K562 (cell line): ENCODE measurements around the gene RHBG. TPM values are rescaled to one million over a fixed set of nuclear protein-coding genes. Genes with fewer than 3 reads are reported as not detected.

ENCODE experiments used
- GABPA ChIP-seq: fragments of 200-800 bp; sonication (Bioruptor generic); conservative IDR thresholded peaks from 2 replicates; pipeline ENCODE4 v1.6.1; 2016; ENCODE audit warnings: low read depth, missing genetic modification characterization, missing compliant biosample characterization
- REST ChIP-seq, 2 experiments: fragments of 450-650 bp; formaldehyde crosslinking in 1 of 2; IDR thresholded peaks; 2 replicates each; pipeline versions ENCODE4 v1.4.0 to v1.6.1; 2014 to 2020; ENCODE audit warnings: mild to moderate bottlenecking in 2 of 2, borderline replicate concordance in 1 of 2, low read depth in 1 of 2
- SMAD2 ChIP-seq: fragments of 150-350 bp; IDR thresholded peaks from 2 replicates; pipeline ENCODE4 v1.6.1; 2014; ENCODE audit warnings: low read depth, mild to moderate bottlenecking, low read length
- STAT5B ChIP-seq: fragments of 250-450 bp; sonication (Bioruptor Pico); IDR thresholded peaks from 2 replicates; pipeline ENCODE4 v1.8.0; 2021; ENCODE audit warnings: mild to moderate bottlenecking, inconsistent platforms
- polyA plus RNA-seq, 8 experiments: library from polyadenylated mRNA; depleted of rRNA in 4 of 8; stranded (reverse) in 5 of 8; unstranded in 3 of 8; fragments of >200 nt; fragmentation: Nextera tagmentation in 2 of 8; fragmentation: Illumina TruSeq in 1 of 8; extraction: Ambion mirVana in 2 of 8; extraction: Trizol in 1 of 8; gene quantifications; 2 replicates each; pipeline versions ENCODE4 v1.2.1 to v1.2.3, GENCODE V29; 2011 to 2014; ENCODE audit warnings: inconsistent platforms in 1 of 8, missing spikeins in 1 of 8
- total RNA-seq, 7 experiments: library from RNA; depleted of rRNA in 6 of 7; stranded (reverse); fragments of >200 nt in 6 of 7; fragmentation: Illumina TruSeq in 2 of 7; extraction: Trizol in 2 of 7; gene quantifications; 2 replicates each; pipeline versions ENCODE4 v1.2.1 to v1.2.3, GENCODE V29; 2011 to 2021; ENCODE audit warnings: low replicate concordance in 1 of 7

The RHBG gene
- total and polyA plus RNA-seq, 9 of the 15 experiments (the other 6 are each of a cell fraction or from before 2014, with no cell fraction given) = not detected

GRCh38 chr1:156372876-156373275 lies 3.9 kb downstream of the RHBG start (continued):
- TF ChIP-seq REST (IDR thresholded peaks at IDR 0.05; ENCODE audit: borderline replicate concordance) = no peak
- no peak for TF ChIP-seq REST (CRISPR knock-in tag; IDR thresholded peaks at IDR 0.05; ENCODE audit: low read depth)
- no peak for TF ChIP-seq GABPA (tag)
- TF ChIP-seq STAT5B (CRISPR knock-in tag) = no peak
- no peak for TF ChIP-seq SMAD2
